GM18867 (cell line): ENCODE measurements around the gene MED31.
"Not testable (repeated sequence)": the region's sequence is repeated elsewhere in the genome, so short reads cannot be mapped to it uniquely, and the experiment has no call there.

Source experiments
- ATAC-seq: cut with Tn5 transposase; IDR thresholded peaks from one replicate; pipeline ENCODE4 v1.9.1; 2021; ENCODE audit warnings: mild to moderate bottlenecking, moderate library complexity; ENCODE audit not compliant: unreplicated experiment

MED31 gene

DNA sequence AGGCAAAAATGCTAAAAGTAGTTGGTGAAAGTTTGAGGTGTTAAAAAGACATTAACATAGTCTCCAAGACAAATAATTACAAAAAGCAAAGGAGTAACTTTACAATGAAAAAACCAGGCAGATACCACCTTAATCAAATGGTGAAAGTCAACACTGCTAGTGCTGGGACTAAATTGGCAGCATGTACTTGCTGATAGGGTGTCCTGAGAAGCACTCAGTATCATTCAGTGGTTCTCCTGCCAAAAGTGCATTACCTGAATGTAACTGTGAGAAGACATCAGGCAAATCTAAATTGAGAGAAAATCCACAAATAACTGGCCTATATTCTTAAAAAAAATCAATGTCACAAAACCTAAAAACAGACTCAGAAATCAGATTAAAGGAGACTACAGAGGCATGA is 18.9 kb downstream of the MED31 start:
- ATAC-seq = no peak

DNA sequence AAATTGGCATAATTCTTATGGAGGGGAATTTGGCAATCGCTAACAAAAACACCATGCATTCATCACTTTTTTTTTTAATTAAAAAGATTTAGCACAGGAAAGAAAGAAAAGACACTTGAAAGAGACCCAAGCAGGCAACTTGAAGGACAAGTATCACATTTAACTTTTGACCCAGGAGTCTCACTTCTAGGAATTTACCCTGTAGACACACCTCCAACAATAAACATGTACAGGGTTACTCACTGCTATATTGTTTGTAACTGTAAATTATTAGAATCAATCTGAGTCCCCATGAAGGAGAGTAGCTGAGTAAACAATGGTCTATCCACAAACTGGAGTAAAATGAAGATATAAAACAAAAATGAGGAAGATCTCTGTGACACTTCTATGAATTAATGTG is 21.0 kb downstream of the MED31 start:
- ATAC-seq = no peak

DNA sequence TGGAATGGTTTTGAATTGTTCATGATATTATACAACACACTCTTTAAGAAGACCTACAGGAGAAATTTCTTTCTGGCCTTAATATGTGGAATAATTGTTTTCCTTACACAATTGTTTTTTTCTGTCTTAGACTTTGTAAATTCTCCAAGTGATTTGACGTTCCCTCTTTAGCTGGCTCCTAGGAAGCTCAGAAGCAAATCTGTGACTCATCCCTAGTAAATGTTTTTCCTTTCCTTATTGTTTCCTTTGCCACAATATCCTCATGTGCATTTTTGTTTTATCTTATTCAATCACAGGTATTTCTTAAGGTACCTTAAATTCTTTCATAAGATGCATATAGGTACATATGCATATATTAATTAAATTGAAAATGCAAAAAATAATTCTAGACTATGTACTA is 24.4 kb downstream of the MED31 start:
- no peak for ATAC-seq

DNA sequence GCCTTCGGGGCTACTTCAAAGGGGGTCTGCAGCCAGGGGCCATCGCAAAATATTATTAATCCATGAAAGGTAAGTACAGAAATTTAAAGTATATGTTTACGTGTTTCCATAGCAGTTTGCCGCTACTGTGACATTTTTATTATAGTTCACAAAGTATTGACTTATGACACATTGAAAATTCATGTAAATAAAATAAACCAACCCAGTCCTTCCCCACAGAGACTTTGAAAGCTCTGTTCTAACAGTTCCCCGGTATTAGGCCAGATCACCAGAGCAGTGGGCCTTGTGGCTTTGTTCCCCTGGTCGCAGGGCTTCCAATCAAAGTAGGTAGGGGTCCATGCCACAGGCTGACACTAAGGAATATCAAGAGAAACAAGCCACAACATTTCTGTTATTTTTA is 24.8 kb downstream of the MED31 start:
- no peak for ATAC-seq

- no peak for ATAC-seq
Measured at GRCh38 chr17:6623941-6624340, 27.5 kb downstream of the MED31 start.

GRCh38 chr17:6611231-6611630 is 40.2 kb downstream of the MED31 start:
- ATAC-seq = no peak

DNA sequence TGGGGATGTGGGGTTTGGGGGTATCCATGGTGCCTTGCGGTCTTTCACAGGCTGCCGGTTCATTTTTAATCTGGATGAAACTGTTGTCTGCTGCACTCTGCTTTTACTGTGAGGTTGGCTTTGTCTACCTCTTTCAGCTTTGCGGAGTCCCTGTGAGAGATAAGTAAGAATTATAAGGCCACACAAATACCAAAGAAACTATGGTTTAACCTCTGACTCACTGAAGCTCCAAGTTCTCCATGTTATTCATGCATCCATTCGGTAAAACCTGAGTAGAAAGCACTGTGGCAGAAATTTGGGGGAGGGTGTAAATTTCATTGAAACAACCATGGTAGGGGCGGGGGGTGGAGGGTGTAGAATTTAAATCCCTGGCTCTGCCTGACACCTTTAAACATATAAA is 41.4 kb downstream of the MED31 start:
- ATAC-seq = no peak

DNA sequence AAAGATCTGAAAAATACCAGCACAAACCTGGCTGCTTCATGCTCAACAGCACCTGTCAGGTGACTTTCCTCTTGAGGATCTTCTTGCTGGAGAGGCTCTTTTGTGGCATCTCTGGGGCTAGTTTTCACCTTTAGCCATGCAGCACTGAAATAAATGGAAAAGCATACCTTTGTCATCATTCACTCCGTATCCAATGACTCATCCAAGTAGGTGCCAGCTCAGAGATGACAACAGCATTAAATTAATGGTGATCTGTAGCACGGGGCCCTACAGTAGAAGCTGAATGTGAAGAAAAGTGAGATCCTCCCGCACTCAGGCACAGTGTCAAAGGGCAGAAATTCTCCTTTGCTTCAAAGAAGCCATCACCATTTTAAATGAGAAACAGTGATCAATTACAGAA is 43.1 kb downstream of the MED31 start:
- no peak for ATAC-seq

DNA sequence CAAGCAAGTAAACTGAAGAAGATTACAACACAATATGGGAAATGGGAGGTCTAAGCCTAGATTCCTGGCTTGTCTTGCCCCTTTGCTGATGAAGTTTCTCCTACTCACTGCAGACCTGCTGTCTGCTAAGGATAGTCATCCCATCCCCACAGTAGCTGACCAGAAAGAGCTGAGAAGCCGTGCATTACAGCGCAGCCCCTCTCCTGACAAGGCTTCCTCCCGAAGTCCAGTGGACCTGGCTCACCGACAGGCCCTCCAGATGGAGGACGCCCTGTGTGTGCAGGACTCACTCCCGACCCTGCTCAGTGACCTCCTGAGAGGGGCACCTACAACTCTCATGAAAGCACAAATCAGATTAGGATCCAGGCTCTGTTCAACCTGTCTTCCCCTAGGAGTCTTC is 46.3 kb downstream of the MED31 start:
- ATAC-seq = no peak

- ATAC-seq = no peak
Measured at GRCh38 chr17:6603744-6604325, 47.6 kb downstream of the MED31 start.

DNA sequence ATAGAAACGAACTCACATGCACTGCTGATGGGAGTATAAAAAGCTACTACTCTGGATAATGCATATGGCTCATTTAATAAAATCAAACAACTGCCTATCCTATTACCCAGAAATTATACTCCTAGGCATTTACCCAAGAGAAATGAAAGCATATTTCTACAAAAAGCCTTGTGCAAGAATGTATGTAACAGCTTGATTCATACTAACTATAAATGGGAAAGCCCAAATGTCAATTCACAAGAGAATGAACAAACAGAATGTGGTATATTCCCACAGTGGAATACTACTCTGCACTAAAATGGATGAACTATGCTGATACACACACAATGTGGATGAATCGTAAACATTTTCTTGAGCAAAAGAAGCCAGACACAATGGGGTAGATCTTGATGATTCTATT is 49.3 kb downstream of the MED31 start:
- no peak for ATAC-seq

DNA sequence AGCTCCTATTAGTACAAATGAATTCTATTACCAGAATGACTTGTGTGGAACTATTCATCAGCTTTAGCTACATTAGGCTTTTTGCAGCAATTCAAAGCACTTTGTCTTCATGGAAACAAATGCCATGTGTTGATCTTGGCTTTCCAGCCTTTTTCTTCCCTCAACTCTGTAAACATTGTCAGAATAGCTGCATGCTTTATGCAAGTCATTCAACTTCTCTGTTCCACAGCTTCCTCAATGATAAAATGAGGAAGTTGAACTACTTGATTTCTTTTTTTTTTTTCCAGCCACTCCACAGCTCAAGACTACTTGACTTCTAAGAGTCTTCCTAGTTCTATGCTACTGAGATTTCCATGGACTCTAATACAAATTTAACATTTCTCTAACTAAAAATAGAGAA is 52.0 kb downstream of the MED31 start:
- no peak for ATAC-seq

DNA sequence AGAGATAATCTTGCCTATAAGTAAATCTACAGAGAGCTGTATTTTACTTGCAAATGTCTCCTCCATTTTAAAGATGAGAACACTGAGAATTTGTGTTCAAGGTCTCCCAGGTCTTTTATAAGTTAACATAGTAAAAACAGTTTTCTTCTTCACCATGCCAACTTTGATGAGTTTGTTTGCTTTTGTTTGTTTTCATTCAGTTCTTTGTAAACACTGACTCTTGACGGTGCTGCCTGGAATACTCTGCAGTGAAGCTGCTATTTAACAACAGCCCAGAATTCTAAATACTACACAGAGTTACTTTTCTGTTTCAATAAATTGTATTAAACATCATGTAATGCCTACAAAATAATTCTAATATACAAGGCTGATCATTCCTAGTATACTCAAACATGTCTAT is 53.7 kb downstream of the MED31 start:
- ATAC-seq = no peak

GRCh38 chr17:6596941-6597340 is 54.5 kb downstream of the MED31 start:
- no peak for ATAC-seq

GRCh38 chr17:6596511-6596910 is 54.9 kb downstream of the MED31 start:
- ATAC-seq = no peak

DNA sequence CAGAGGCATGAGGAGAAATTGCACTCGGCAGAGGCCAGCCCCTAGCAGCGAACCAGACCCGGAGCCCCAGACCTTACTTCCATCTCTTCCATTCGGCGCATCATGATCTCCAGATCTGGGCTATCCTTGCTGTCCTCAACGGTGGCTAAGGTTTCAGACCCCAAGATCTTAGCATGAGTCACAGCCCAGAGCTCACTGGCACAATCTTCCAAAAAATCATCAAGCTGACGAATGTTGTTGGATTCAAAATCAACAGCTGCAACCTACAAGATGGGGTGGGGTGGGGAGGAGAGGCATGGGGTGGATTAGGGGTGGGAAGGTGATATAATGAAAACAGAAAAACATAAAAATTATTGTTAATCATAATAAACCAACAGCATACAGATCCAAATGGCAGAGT is 55.3 kb downstream of the MED31 start:
- ATAC-seq = no peak

DNA sequence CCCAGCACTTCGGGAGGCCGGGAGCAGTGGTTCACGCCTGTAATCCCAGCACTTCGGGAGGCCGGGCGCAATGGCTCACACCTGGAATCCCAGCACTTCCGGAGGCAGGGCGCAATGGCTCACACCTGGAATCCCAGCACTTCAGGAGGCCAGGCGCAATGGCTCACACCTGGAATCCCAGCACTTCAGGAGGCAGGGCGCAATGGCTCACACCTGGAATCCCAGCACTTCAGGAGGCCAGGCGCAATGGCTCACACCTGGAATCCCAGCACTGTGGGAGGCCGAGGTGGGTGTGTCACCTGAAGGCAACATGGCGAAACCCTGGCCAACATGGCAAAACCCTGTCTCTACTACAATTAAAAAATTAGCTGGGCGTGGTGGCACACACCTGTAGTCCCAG is 58.0 kb downstream of the MED31 start:
- not testable (repeated sequence) for ATAC-seq
